HFF-Myc (cell line): ENCODE data around the gene CFAP65.

ENCODE experiments used
- DNase-seq: peaks from one replicate; pipeline ENCODE4 v3.0.0-alpha.2; 2011; ENCODE audit warnings: low read depth; ENCODE audit errors: extremely low read depth
- H3K4me3 ChIP-seq: replicated peaks from 2 replicates; pipeline ENCODE4 v1.5.1; 2011; ENCODE audit warnings: low read depth, mild to moderate bottlenecking, control low read depth, low read length
- CTCF ChIP-seq: IDR thresholded peaks from 2 replicates; pipeline ENCODE4 v1.5.1; 2012; ENCODE audit warnings: mild to moderate bottlenecking, low read depth, low read length, control low read depth; ENCODE audit errors: missing control alignments

The CFAP65 gene

GRCh38 chr2:218961651-218962570, 79.4 kb downstream of the CFAP65 start:
- DNase-seq: no peak

DNA sequence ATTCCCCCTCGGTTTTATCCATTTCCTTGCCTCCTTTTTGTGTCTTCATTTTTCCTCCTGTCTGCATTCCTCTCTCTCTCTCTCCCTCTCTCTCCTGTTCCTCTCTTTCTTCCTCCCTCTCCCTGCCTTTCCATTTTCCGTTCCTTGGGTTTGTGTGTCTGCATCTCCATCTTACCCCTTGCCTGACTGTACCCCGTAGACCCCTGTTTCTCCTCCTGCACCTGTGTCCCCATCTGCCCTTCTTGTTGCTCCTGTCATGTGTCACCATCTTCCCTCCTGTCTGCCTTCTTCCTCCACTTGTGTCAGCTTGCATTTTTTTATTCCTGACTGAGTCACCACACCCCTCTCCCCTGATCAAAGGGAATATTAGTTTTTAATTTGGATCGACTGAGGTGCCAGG, 80.1 kb downstream of the CFAP65 start:
- H3K4me3 ChIP-seq: no peak overlapping the region
- no peak for TF ChIP-seq CTCF

More at GRCh38 chr2:218961651-218962570, 79.4 kb downstream of the CFAP65 start:
- H3K4me3 ChIP-seq: no peak overlapping the region
- no peak for TF ChIP-seq CTCF

DNA sequence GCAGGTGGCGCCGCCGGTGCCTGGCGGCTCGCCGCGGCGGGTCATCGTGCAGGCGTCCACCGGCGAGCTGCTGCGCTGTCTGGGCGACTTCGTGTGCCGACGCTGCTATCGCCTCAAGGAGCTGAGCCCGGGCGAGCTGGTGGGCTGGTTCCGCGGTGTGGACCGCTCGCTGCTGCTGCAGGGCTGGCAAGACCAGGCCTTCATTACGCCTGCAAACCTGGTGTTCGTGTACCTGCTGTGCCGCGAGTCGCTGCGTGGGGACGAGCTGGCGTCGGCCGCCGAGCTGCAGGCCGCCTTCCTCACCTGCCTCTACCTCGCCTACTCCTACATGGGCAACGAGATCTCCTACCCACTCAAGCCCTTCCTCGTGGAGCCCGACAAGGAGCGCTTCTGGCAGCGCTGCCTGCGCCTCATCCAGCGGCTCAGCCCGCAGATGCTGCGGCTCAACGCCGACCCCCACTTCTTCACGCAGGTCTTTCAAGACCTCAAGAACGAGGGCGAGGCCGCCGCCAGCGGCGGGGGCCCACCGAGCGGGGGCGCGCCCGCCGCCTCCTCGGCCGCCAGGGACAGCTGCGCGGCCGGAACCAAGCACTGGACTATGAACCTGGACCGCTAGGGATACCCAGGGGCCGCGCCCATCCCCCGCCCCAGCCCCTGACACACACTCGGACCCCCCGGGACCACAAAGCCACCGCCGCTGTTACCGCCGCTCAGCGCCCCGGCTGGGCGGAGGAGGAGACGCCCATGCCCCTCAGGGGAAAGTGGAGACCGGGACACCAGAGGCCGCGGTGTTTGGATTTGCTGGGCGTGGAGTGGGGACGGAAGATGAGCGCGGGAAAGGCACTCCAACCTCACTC, 80.8 kb downstream of the CFAP65 start:
- TF ChIP-seq CTCF: no peak
- no peak for DNase-seq
- H3K4me3 ChIP-seq: no peak overlapping the region

More for the DNA sequence above, 80.1 kb downstream of the CFAP65 start:
- no peak for DNase-seq

- no peak for DNase-seq
- TF ChIP-seq CTCF: no peak
- peak overlapping the region; percentile 30 for H3K4me3 ChIP-seq
These were observed 81.5 kb downstream of the CFAP65 start for GRCh38 chr2:218959761-218960308.

DNA sequence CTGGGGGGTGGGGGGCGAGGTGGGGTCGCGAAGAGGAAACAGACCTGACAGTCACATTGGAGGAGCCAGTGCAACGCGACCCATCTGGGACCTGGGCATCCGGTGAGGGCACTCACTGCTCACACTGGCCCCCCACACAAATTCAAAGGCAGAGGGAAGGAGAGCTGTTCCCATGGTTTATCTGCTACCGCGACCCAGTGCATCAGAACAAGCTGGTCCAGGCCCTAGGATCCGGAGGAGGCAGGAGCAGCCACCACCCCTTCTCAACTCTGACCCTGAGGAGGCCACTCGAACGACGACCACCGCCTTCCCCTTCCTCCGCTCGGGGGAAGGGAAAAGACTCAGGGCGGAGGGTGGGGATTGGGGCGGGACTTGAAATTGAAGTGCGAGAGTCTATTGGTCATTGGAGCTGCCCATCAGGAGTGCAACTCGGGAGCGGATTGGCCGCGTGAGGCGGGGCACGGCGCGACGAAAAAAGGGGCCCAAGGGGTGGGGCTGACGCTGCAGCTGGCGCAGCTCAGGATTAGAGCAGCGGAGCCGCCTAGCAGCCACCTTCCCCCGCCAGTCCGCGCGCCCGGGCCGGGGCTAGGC, 82.1 kb downstream of the CFAP65 start, which contains the start of gene CDK5R2:
Gene CDK5R2 (plus strand): TSS at position 526 of the 591 bp plus-strand sequence. CDS start 155 bp downstream, outside the sequence.
- DNase-seq: peak; percentile 46
- TF ChIP-seq CTCF: no peak
- peak within 1 kb of the TSS; percentile 30 for H3K4me3 ChIP-seq

- no peak for DNase-seq
- no peak for TF ChIP-seq CTCF
- no peak overlapping the region for H3K4me3 ChIP-seq
These were observed 83.0 kb downstream of the CFAP65 start for GRCh38 chr2:218958276-218958675.
